LNCaP clone FGC (cell line): ENCODE data around the gene ZNF408.

Source experiments
- DNase-seq: peaks from one replicate; pipeline ENCODE4 v3.0.0-alpha.2; 2011; ENCODE audit warnings: low read depth
- H3K4me3 ChIP-seq: 2 replicates; pipeline ENCODE4 v1.5.1; 2011; ENCODE audit warnings: mild to moderate bottlenecking, low read depth, low read length, control low read depth
- CTCF ChIP-seq: IDR thresholded peaks from 2 replicates; pipeline ENCODE4 v1.5.1; 2012; ENCODE audit warnings: mild to moderate bottlenecking; ENCODE audit not compliant: control insufficient read depth, insufficient read depth; ENCODE audit errors: extremely low read depth

ZNF408 gene

GRCh38 chr11:46736615-46737014 is 35.8 kb downstream of the ZNF408 start:
- TF ChIP-seq CTCF = no peak
- DNase-seq = peak; percentile 67
- no peak overlapping the region for H3K4me3 ChIP-seq

- no peak for TF ChIP-seq CTCF
- no peak overlapping the region for H3K4me3 ChIP-seq
- DNase-seq = no peak
Measured at GRCh38 chr11:46737699-46738098, 36.9 kb downstream of the ZNF408 start.

GRCh38 chr11:46738887-46739286 is 38.1 kb downstream of the ZNF408 start:
- no peak for TF ChIP-seq CTCF
- no peak for DNase-seq

GRCh38 chr11:46741600-46742484 is 41.0 kb downstream of the ZNF408 start:
- H3K4me3 ChIP-seq = no peak overlapping the region
- no peak for DNase-seq
- TF ChIP-seq CTCF = no peak

More at GRCh38 chr11:46738887-46739286, 38.1 kb downstream of the ZNF408 start:
- H3K4me3 ChIP-seq = no peak overlapping the region

- no peak for DNase-seq
- no peak for TF ChIP-seq CTCF
Measured at GRCh38 chr11:46743043-46743442, 42.2 kb downstream of the ZNF408 start.

GRCh38 chr11:46743693-46744339 is 43.0 kb downstream of the ZNF408 start:
- TF ChIP-seq CTCF = no peak
- no peak for DNase-seq
- no peak overlapping the region for H3K4me3 ChIP-seq

More at GRCh38 chr11:46743043-46743442, 42.2 kb downstream of the ZNF408 start:
- H3K4me3 ChIP-seq = no peak overlapping the region
